ENCODE data around the gene LDAF1. TPM values are rescaled to one million over a fixed set of nuclear protein-coding genes. Genes with fewer than 3 reads are reported as not detected.

The LDAF1 gene
- total and polyA plus RNA-seq, 10 of the 15 experiments (the other 5 are each of a cell fraction or from before 2014, with no cell fraction given), result 4.6 to 21.4 (median 6.6) TPM

- 60% methylated on average over 4 of the region's 4 CpGs for WGBS (ENCODE audit: insufficient coverage, insufficient replicate concordance, low lambda C conversion rate, missing lambda C conversion rate)
- Histone ChIP-seq H3K9ac (ENCODE audit: control insufficient read depth, insufficient read depth, low read length) (no peak overlapping the region), H2AFZ (ENCODE audit: control insufficient read depth, low read depth, low read length) (no peak overlapping the region), H3K4me2 (ENCODE audit: control insufficient read depth, insufficient read depth) (no peak overlapping the region), H3K9me3 (replicated peaks; ENCODE audit: control insufficient read depth, insufficient read depth, low read length) (no peaks in the 10 kb centered on the region; the same call in 2 of the 3 replicates), H4K20me1 (ENCODE audit: control insufficient read depth, insufficient read depth) (no peaks in the 10 kb centered on the region), H3K27me3 (replicated peaks in 1 of 2; ENCODE audit: control insufficient read depth in 2 of 2, insufficient read depth in 2 of 2, low read length in 1 of 2) (no peaks in the 10 kb centered on the region), H3K27ac (ENCODE audit: control insufficient read depth, insufficient read depth) (no peak overlapping the region), H3K4me3 (no peak overlapping the region), H3K79me2 (ENCODE audit: control insufficient read depth, insufficient read depth, low read length) (no peaks in the 10 kb centered on the region), H3K4me1 (ENCODE audit: control insufficient read depth, insufficient read depth, low read length) (no peaks in the 10 kb centered on the region), H3K36me3 (ENCODE audit: control insufficient read depth in 2 of 2, insufficient read depth in 2 of 2, low read length in 1 of 2) (no peaks in the 10 kb centered on the region)
- ChIA-PET POLR2A (no interaction called here), RAD21 (ENCODE audit: unreplicated experiment) (no interaction called here), SMC1A (ENCODE audit: uncharacterized antibody, unreplicated experiment) (no interaction called here), CTCF (interaction anchor here (0.5 kb wide), 1 partner anchor 112 kb away, joined by 3 read pairs; no protein-coding TSS in a partner anchor)
- in situ Hi-C loops (cut with MboI) (no loop called here), intact Hi-C loops (cut with micrococcal nuclease; ENCODE audit: unreplicated experiment) (no loop called here)
- DNase-seq (ENCODE audit: low read depth, low spot score) (no peak), ATAC-seq (no peak), FAIRE-seq (no peak)
- TF ChIP-seq ZNF217 (IDR thresholded peaks at IDR 0.05) (no peak), PML (IDR thresholded peaks at IDR 0.05; ENCODE audit: low read length) (no peak), MEF2B (IDR thresholded peaks at IDR 0.05; ENCODE audit: partially characterized antibody, poor library complexity, severe bottlenecking) (no peak), SREBF2 (IDR thresholded peaks at IDR 0.05; ENCODE audit: low read length) (no peak), NFXL1 (IDR thresholded peaks at IDR 0.05; ENCODE audit: borderline replicate concordance) (no peak), ZBED1 (IDR thresholded peaks at IDR 0.05; ENCODE audit: borderline replicate concordance) (no peak), MXI1 (IDR thresholded peaks at IDR 0.05; ENCODE audit: low read depth, low read length) (no peak), TARDBP (IDR thresholded peaks at IDR 0.05; ENCODE audit: borderline replicate concordance) (no peak), STAT1 (conservative IDR thresholded peaks at IDR 0.05) (no peak)
- TF ChIP-seq, protein P1, sequence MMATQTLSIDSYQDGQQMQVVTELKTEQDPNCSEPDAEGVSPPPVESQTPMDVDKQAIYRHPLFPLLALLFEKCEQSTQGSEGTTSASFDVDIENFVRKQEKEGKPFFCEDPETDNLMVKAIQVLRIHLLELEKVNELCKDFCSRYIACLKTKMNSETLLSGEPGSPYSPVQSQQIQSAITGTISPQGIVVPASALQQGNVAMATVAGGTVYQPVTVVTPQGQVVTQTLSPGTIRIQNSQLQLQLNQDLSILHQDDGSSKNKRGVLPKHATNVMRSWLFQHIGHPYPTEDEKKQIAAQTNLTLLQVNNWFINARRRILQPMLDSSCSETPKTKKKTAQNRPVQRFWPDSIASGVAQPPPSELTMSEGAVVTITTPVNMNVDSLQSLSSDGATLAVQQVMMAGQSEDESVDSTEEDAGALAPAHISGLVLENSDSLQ (IDR thresholded peaks at IDR 0.05), result no peak
- no TSS peak for BruUV-seq (replicated peaks)
These were observed 40.9 kb upstream of the LDAF1 start for GRCh38 chr16:21117567-21117966.
